ENCODE results near the gene BICRAL.

BICRAL gene

GRCh38 chr6:42818878-42819277 lies 37.0 kb downstream of the BICRAL start:
- no peak for DNase-seq (ENCODE audit: low spot score)

GRCh38 chr6:42819803-42820511 lies 38.1 kb downstream of the BICRAL start:
- no peak for DNase-seq (ENCODE audit: low spot score)
- no peak for TF ChIP-seq CTCF (IDR thresholded peaks at IDR 0.05; ENCODE audit: extremely low read depth, missing control alignments)

More at GRCh38 chr6:42818878-42819277, 37.0 kb downstream of the BICRAL start:
- TF ChIP-seq CTCF (IDR thresholded peaks at IDR 0.05; ENCODE audit: extremely low read depth, missing control alignments) = no peak

GRCh38 chr6:42820512-42821340 lies 38.9 kb downstream of the BICRAL start:
- no peak for DNase-seq (ENCODE audit: low spot score)
- no peak for TF ChIP-seq CTCF (IDR thresholded peaks at IDR 0.05; ENCODE audit: extremely low read depth, missing control alignments)

- DNase-seq (ENCODE audit: low spot score) = no peak
- TF ChIP-seq CTCF (IDR thresholded peaks at IDR 0.05; ENCODE audit: extremely low read depth, missing control alignments) = no peak
These were observed 39.5 kb downstream of the BICRAL start for GRCh38 chr6:42821341-42821668.

- DNase-seq (ENCODE audit: low spot score) = no peak
- TF ChIP-seq CTCF (IDR thresholded peaks at IDR 0.05; ENCODE audit: extremely low read depth, missing control alignments) = no peak
These were observed 40.0 kb downstream of the BICRAL start for GRCh38 chr6:42821846-42822245.

GRCh38 chr6:42829561-42830092 lies 47.8 kb downstream of the BICRAL start:
- no peak for DNase-seq (ENCODE audit: low spot score)
- no peak for TF ChIP-seq CTCF (IDR thresholded peaks at IDR 0.05; ENCODE audit: extremely low read depth, missing control alignments)

- DNase-seq (ENCODE audit: low spot score) = no peak
- no peak for TF ChIP-seq CTCF (IDR thresholded peaks at IDR 0.05; ENCODE audit: extremely low read depth, missing control alignments)
These were observed 49.4 kb downstream of the BICRAL start for GRCh38 chr6:42831237-42831636.
